T-helper 9 cell (primary cell): ENCODE data around the gene KNSTRN.

ENCODE experiments used
- DNase-seq: peaks from one replicate; pipeline ENCODE4 v3.0.0-alpha.2; 2020

The KNSTRN gene

DNA sequence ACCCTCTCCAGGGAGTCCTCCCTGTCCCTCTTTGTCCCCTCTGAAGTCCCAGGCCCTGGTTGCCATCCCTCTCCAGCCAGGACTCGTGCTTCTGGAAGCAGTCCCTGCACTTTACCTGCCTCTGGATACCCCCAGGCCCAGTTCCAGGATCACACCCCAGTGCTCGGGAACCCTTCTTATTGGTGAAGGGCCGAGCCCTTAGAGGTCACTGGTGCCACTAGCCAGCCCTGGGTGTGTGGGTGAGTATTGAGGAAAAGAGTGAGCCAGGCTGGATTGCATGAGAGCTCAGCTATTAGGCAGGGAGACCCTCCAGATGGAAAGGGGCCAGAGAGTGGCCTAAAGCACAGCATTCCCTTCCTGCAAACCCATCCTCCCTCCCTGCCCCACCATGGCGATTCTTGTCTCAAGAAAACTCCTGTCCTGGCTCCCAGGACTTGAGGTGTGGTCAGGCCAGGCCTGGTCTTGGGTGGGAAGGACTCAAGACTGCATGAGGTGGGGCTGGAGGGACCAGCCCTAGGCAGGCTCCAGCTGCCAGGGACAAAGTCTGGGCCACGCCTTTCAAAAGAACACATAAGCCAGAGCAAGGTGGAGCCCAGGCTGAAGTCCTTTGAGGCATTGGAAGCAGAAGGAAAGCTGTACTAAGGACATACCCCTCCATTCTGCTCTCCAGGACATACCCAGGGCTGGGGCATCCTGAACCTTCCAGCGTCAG is 36.5 kb upstream of the KNSTRN start:
- DNase-seq: no peak

DNA sequence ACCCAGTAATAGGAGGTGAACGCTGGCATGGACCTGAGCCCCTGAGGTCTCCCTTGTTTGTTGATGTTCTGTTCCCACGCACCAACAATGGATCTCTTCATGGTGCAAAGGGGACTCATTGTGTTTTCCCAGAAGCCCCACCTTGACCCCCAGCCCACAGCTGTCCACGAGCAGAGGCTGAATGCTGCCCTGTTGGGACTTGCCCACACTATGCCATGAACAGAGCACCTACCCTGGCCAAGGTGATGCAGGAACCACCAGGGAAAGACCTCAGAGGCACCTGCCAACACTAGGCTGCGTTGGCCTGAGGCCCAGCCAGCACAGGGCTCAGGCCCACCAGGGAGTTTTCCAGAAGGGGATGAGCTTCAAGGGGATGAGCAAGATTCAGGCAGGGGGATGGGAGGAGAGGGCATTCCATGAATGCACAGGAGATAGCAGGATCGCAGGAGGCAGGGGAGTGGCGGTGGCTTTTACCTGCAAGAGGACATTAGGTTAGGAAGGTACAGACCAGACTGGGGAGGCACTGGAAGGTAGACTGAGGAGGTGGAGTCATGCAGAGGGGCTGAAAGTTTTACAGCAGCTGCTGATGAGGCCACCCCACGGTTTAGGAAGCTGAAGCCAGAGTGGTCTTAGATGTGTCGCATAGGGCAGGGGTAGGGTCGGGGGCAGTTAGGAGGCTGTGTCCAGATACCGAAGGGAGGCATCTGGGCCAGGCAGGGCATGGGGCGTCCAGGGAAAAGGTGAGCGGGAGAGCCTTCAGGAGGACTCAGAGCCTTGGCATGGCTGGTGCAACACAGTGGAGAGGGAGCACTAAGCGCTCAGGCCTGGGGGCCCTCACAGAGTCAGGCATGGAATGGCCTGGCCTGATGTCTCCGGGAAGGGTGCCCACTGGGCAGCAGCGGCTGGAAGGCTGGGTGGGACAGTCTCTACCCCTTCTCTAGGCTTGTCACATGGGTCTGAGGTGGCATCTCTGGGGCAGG is 35.7 kb upstream of the KNSTRN start:
- no peak for DNase-seq

DNA sequence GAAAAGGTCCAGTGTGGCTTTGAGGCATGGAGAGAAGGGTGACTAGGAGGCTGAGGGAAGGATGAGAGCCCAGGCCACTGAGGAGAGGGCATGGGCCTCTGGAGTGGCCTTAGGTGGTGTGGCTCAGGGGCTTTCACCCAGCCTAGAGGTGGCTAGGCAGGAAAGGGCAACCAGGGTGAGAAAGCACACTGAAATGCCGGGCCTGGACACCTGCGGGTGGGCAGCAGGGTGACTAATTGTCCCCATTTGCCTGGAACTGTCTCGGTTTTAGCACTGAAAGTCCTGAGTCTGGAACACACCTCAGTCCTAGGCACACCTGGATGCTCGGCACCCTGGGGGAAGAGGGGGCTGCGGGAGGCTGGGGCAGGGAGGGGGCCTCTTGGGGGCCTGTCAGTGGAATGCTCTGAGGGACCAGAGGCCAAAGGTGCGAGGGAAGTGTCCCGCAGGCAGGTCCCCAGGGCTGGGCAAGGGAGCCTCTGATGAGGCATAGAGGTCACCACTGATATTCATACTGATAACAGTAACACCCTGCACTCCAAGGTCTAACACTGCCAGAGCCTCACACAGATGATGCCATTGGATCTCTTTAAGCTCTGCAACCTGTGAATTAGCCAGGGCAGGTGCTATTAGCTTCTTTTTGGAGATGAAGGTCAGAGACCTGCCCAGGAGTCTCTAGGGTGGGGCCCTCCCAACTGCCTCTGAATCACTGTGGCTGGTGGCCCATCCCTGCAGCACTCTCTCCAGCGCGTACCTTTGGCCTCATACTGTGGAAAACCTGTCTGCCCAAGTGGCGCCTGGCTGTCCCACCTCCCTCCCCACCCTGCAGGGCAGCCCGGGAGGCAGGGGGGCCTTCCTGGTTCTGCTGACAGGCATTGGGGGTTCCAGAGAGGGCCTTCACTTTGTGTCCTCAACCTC is 34.7 kb upstream of the KNSTRN start:
- no peak for DNase-seq

DNA sequence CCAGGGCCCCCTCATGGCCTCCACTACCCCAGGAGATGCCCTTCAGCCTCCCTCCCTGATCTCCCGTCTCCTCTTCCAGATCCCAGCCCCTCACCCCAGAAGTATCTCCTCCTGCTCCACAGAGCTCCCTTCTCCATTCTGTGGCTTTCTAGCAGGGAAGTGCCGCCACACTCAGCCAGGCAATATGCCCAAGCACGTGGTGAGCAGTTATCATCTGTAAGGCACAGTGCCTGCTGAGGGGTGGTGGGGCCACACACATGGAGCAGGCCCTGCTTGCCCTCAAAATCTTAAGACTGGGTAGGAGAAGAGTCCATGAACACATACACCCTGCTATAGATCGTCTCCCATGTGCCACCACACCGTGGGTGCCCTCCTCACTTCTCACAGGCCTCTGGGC is 34.0 kb upstream of the KNSTRN start:
- no peak for DNase-seq

DNA sequence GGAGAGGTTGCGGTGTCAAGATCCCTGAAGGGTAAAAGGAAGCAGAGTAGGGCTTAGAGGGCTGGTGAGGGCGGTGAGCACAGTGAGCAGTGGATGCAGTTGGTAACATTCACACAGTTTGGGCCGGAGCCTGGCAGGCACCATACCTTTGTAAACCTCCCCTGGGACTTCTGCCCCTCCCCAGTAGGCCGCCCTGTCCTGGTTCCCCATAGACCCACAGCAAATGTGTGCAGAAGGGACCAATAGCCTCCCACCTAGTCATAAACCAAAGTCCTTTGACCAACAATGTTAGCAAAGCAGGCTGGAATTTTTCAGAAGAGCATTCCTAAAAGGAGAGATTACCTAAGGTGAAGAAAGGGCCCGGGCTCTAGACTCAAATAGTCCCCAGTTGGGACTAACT is 33.4 kb upstream of the KNSTRN start:
- DNase-seq: no peak

DNA sequence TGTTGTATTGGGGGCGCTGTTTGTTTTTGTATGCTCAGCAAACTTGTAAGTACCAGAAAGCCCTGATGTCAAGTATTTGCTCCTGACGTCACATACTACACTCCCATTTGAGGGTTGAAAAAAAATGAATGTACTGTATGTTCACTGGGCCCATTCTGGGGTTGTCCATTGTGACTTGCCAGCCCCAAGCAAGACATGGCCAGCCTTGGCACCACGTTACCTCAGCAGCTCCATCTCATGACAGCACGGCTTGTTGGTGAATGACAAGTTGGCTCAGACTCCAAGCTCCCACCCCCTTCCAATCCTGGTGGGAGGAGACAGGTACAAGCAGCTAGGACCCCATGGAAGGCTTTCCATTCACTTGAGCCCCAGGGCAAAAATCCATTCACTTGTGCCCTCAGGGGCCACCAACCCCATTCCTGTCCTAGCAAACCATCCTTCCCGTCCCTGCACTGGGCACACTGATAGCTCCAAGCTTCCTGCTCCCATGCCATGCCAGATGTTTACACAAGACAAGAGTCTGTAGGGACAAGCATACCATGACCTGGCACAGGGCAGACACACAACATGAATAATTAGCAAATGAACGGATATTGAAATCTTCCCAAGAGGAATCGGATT is 30.1 kb upstream of the KNSTRN start:
- no peak for DNase-seq

DNA sequence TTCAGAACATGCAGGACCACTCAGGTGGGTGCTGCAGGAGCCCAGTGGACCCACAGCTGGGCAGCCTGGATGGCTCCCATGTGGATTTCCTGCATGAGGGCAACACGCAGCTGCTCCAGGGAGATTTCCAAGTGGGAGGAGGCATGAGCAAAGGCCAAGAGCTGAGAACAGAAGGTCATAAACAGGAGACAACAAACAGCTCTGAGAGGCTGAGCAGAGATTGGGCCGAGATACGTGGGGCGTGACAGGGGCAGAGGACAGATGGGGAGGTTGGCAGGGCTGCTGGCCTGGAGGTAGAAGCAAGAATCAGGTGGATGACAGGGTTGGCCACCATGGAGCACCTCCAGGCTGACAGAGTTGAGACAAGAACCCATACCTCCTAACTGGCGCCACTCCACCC is 28.8 kb upstream of the KNSTRN start:
- DNase-seq: no peak

DNA sequence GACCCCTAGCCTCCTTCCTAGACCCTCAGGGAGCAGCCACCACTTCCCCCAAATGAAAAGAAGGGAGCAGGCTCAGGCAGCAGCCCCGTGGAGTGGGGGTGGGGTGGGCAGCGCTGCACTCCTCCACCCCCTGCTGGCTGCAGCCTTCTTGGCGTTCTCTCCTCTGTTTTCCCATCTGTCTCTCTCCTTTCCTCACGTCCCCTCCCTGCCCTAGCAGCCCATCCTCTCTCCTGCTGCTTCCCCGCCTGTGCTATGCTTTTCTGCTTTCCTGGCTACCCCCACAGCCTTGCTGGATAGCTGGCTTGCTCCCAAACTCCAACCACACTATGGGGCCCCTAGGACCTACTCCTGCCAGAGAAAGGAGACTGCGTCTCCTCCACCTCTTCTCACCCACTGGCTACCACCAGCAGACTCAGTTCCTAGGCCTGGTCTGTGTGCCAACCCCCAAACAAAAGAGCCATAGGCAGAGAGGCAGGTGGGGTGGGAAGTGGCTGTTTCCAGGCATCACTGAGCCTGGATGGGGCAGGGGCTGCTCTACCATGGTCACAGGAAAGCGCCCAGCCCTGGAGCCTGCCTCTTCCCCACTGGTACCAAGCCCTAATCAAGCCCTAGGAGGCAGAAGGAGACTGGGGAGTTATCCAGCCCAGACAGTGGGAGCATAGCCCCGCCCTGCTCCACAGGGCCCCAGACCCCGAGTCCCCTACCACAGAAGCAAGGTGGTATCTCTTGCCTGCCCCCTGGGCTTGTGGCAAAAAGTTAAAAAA is 27.9 kb upstream of the KNSTRN start:
- DNase-seq: no peak

DNA sequence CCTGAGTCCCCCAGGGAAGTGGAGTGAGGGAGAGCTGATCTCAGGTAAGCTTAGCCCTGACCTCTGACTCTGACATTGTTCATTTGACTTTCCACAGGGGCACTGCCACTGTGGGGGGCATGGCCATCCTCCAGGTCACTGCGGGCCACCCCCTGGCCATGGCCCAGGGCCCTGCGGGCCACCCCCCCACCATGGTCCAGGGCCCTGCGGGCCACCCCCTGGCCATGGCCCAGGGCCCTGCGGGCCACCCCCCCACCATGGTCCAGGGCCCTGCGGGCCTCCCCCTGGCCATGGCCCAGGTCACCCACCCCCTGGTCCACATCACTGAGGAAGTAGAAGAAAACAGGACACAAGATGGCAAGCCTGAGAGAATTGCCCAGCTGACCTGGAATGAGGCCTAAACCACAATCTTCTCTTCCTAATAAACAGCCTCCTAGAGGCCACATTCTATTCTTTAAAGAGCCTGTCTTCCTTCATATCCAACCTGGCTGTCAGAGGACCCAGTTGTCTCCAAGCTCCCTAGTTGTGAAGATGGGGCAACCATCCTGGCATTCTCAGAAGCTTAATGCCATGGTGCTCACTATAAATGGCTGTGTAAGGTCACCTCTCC is 26.4 kb upstream of the KNSTRN start:
- no peak for DNase-seq

DNA sequence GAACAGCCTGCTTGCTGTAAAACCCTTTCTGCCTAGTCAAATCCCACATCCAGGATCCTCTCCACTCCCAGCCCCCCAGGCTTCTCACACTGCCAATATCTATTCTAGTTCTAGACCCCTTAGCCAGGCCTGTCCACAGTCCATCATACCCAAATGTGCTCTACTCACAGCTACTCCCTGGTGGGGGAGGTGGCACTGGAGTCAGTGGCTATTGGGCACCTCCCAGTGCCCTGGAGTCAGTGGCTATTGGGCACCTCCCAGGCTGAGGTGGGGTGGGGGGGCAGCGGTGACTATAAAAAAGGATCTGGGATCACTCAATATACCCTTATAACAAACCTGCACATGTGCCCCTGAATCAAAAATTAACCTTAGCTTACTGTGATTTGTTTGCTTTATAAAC is 25.3 kb upstream of the KNSTRN start:
- DNase-seq: no peak

DNA sequence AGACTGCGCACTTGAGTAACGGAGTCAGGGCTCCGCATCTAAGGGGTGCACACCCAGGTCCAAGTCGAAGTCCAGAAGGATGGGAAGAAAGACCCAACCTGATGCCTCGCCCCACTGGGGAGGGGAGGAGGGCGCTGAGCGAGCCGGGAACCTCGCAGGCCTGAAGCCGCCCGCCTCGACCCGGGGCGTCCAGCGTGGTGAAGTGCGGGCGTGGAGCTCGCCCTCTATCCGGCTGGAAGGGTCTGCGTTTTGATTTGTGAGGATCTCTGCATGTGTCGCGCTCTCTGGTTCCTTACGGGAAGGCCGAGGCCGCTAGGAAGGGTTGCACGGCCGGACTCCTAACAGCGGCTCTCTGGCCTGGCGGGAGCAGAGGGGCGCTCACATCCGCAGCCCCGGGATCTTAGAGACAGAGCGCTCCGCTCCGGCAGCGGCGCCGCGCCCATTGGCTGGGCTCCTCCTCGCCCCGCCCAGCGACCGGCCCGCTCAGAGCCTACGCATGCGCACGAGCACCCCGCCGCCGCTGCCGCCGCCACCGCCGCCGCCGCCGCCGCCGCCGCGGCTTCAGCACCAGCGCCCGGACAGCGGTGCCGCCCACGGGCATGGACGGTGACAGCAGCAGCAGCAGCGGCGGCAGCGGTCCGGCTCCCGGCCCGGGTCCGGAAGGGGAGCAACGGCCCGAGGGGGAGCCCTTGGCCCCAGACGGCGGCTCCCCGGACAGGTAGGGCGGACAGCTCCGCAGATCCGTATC is 24.6 kb upstream of the KNSTRN start, which contains the start of gene DISP2:
Gene DISP2 (plus strand): TSS at position 497 of the 748 bp plus-strand sequence. CDS start 103 bp downstream, at position 600.
- peak; percentile 87 for DNase-seq

DNA sequence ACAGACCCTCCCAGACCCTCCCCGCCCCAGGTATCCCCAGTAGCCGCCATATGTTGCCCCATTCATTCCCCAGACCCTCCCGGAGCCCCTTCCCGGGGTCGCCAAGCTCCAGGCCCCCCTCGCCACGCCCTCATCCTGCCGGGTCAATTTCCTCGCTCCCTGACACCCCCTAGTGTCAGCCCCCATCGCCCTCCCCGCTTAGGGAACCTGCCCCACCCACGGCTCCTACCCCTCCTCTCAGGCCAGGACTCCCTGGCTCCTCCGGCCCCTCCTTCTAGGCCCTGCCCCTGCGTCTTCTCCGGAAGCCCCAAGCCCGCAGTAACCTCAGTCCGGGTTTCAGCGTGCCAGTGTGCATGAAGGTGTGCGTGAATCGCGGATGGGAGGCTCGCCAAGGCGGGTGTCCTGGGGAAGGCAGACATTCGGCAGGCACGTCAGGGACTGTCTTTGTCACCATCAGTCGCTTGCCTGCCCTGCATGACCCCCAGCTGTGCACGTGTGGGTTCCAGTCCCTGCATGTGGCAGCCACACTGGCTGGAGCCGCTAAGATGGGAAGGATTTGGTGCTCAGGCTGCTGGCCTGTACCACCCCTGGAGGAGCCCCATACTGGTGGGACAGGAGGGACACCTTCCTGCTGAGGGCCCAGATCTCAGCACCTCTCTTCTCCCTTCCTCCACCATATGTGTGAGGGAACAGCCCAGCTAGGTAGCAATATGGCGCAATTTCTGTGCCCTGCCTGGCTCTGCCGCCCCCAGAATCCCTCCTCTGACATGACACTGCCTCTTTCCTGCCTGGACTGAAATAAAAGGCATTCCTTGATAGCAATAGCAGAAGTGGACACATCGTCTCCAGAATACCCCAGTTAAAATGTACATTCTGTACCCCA is 23.8 kb upstream of the KNSTRN start:
- peak; percentile 27 for DNase-seq

DNA sequence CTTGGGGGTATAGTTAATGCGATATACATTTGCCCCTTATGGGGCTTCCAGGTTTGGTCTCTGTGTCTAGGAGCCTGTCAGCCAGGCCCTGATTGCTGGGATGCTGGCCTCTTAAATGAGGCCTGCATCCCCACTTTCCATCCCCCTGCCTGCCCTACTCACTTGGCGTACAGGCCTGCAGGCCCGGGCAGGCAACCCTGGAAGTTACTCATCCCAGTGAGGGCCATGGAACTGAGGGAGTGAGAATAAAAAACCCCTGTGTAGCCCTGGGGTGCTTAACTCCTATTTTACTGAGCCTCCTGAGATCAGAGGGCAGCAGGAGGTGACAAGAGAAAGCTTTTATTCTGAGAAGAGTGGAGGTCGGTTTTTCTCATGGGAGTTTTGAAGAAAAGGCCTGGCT is 22.5 kb upstream of the KNSTRN start:
- no peak for DNase-seq

DNA sequence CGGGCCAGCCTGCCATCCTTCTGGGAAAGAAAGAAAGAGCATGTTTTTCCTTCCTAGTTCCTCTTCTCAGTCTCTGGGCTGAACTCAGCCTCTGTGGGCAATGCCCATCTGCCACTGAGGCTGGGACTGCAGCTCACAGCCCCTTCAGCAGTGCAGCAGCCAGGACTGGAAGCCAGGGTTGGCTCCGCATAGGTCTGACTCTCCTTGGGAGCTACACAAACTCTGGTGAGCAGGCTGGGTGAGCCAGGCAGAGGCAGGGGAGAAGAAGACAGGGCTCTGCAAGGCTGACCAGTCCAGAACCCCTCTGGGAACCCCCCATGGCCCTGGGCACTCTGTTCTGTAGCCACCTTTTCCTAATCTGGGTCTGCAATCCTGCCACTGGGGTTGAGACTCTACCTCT is 20.9 kb upstream of the KNSTRN start:
- DNase-seq: no peak

DNA sequence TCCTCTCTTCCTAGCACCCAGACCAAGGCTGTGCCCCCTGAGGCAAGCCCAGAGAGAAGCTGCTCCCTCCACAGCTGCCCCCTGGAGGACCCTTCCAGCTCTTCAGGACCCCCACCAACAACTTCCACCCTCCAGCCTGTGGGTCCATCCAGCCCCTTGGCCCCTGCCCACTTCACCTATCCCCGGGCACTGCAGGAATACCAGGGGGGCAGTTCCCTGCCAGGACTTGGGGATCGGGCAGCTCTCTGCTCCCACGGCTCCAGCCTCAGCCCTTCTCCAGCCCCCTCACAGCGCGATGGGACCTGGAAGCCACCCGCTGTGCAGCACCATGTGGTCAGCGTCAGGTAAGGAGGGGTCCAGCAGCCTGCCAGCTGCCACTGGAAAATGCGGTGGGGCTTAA is 18.9 kb upstream of the KNSTRN start:
- no peak for DNase-seq

DNA sequence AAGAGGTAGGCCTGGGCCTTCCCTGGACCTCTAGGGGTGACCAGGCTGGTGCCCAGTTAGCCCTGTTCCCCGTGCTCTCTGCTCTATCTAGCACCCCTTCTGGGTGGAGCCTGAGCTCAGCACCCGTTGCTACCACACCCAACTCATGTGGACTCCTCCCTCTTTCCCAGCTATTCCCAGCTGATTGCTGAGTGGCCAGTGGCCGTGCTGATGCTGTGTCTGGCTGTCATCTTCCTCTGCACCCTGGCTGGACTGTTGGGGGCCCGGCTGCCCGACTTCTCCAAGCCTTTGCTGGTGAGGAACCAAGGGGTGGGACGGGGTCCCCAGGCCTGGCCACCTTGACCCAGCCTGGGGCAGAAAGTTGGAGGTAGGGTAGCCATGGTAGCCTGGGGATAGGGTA is 18.3 kb upstream of the KNSTRN start:
- DNase-seq: no peak

DNA sequence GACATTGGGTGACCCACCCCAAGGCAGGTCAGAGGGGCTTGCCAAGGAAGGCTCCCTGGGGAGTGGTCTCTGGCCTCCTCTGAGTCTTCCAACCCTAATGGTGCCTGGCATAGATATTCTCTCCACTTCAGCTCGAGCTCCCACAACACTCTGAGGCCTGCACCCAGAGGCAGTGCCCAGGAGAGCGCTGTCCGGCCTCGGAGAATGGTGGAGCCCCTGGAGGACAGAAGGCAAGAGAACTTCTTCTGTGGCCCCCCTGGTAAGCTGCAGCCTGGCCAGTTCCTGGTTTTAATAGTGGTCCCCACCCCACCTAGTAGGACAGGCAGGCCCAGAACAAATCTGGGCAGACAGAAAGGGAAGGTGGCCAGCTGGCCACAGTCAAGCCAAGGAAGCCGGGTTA is 17.5 kb upstream of the KNSTRN start:
- no peak for DNase-seq

DNA sequence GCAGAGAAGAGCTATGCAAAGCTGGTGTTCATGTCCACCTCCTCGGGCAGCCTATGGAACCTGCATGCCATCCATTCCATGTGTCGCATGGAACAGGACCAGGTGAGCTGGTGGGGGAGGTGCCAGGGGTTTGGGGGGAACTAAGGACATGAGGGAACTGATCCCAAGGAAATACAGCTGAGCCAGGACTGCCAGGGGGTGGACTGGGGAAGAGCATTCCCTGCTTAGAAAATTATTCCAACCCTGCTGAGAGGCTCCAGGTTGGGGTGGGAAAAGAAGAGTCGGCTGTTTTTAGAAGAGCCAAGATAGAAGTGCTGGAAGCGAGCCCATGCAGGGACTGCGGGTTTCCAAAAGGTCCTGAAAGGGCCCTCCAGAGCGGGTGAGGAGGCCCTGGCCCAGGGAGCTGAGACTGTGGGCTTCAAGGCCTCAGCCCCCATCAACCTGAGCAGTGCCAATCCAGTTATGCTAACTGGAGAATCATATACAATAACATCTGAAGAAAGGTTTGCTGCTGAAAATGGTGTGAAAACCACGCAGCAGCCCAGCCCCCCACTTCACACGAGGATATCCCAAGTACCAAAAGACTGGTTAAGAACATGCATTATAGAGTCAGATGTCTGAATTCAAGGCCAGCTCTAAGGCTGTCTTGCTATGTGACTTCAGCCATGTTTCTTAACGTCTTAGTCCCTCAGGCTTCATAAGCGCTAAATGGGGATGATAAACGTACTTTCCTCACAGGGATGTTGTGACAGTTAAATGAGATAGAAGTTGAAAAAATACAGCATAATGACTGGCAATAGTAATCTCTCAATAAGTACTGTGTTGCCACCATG is 16.7 kb upstream of the KNSTRN start:
- DNase-seq: no peak
